Measurements from ENCODE around the gene HS3ST6. TPM values are rescaled to one million over a fixed set of nuclear protein-coding genes. Genes with fewer than 3 reads are reported as not detected.

Gene HS3ST6
- total RNA-seq, 2 donors from 2014 or later = not detected

DNA sequence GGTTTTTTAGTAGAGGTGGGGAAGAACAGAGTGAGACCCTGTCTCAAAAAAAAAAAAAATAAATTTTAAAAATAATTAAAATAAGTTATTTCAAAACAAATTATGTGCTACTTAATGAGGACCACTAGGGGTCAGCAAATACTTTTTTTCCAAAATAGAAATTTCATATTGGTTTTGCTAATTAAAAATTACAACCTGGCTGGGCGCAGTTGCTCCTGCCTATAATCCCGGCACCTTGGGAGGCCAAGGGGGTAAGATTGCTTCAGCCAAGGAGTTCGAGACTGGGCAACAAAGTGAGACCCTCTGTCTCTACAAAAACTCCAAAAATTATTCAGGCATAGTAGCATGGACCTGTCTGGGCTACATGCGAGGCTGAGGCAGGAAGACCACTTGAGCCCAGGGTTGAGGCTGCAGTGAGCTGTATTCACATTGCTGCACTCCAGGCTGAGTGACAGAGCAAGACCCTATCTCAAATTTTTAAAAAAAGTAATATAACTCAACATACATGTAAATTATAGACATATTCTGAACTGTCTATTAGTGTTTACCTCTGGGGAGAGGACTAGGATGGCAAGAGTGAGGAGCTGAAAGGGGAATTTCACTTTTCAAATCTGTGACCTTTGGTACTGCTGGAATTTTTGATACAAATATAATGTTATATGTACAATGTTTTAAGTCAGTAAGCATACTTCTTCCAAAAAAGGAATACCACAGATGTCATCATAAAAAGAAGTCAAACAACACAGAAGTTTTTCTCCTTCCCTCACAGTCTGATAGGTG is 54.3 kb downstream of the HS3ST6 start:
- H3K36me3 Mint-ChIP-seq (ENCODE audit: insufficient read depth in 2 of 2) = no peaks in the 10 kb centered on the region
- H3K4me1 Mint-ChIP-seq (ENCODE audit: low read depth) = peaks cover 6% of the 10 kb centered on the region
- H3K4me3 Mint-ChIP-seq = no peak overlapping the region
- H3K27me3 Mint-ChIP-seq (ENCODE audit: low read depth) = peaks cover 10% of the 10 kb centered on the region
- ATAC-seq (replicated peaks in 1 of 2) (no peak), DNase-seq (no peak)
- H3K27ac Mint-ChIP-seq = no peak overlapping the region
- no peaks in the 10 kb centered on the region for H3K9me3 Mint-ChIP-seq

DNA sequence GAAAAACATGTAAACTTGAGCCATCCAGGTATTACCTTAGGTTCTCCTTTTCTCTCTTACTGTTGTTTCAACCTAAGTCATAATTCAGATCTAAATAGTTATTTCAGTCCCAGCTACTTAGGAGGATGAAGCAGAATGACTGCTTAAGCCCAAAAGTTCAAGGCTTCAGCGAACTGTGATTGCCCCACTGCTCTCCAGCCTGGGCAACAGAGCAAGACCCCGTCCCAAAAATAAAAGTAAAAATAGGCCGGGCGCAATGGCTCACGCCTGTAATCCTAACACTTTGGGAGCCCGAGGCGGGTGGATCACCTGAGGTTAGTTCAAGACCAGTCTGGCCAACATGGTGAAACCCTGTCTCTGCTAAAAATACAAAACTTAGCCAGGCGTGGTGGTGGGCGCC is 55.8 kb downstream of the HS3ST6 start:
- H3K27me3 Mint-ChIP-seq (ENCODE audit: low read depth) = peaks cover 18% of the 10 kb centered on the region
- no peak overlapping the region for H3K27ac Mint-ChIP-seq
- ATAC-seq (replicated peaks in 1 of 2) = no peak
- no peak for DNase-seq
- H3K36me3 Mint-ChIP-seq (ENCODE audit: insufficient read depth in 2 of 2) = no peaks in the 10 kb centered on the region
- no peak overlapping the region for H3K4me3 Mint-ChIP-seq
- H3K9me3 Mint-ChIP-seq = no peaks in the 10 kb centered on the region
- peaks cover 12% of the 10 kb centered on the region for H3K4me1 Mint-ChIP-seq (ENCODE audit: low read depth)

DNA sequence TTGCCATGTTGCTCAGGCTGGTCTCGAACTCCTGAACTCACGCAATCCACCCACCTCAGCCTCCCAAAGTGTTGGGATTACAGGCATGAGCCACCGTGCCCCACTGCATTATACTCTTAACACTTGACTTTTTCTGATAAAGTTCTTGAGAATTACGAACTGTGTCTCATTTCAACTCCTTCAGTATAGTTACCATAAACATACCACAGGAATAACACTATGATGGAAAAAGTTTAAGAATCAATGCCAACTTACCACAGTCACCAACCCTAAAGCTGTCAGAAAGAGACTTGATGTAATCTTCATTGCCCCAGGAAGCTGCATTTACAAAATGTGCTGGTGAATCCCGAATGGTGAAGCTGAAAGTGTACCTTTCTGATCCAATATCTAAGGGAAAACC is 56.5 kb downstream of the HS3ST6 start:
- peaks cover 12% of the 10 kb centered on the region for H3K4me1 Mint-ChIP-seq (ENCODE audit: low read depth)
- H3K4me3 Mint-ChIP-seq = no peak overlapping the region
- no peak overlapping the region for H3K27ac Mint-ChIP-seq
- DNase-seq (no peak), ATAC-seq (replicated peaks in 1 of 2) (peak; percentile 75 to 76)
- peaks cover 18% of the 10 kb centered on the region for H3K27me3 Mint-ChIP-seq (ENCODE audit: low read depth)
- H3K36me3 Mint-ChIP-seq (ENCODE audit: insufficient read depth in 2 of 2) = no peaks in the 10 kb centered on the region
- H3K9me3 Mint-ChIP-seq = no peaks in the 10 kb centered on the region

Other genes with a start within 250 kb of the HS3ST6 start
- gene JPT2, start 240.1 kb downstream of the HS3ST6 start, total RNA-seq = 10 to 100 TPM; 54.1 to 62.7 TPM
- 100 to 1,000 TPM in 1 of 2 donors, 10 to 100 TPM in 1; 92.7 to 118 TPM for gene MAPK8IP3, start 212.2 kb downstream of the HS3ST6 start, total RNA-seq
- gene NME3, start 146.9 kb downstream of the HS3ST6 start, total RNA-seq = 10 to 100 TPM; 55.0 to 56.1 TPM
- 10 to 100 TPM; 14.4 to 18.6 TPM for gene EME2, start 145.6 kb downstream of the HS3ST6 start, total RNA-seq
- gene MRPS34, start 145.3 kb downstream of the HS3ST6 start, total RNA-seq = 100 to 1,000 TPM in 1 of 2 donors, 10 to 100 TPM in 1; 86.0 to 123 TPM
- 10 to 100 TPM; 37.1 to 40.1 TPM for gene SPSB3, start 135.8 kb downstream of the HS3ST6 start, total RNA-seq
- 10 to 100 TPM; 47.8 to 50.1 TPM for gene NUBP2, start 135.5 kb downstream of the HS3ST6 start, total RNA-seq
- under 1 TPM; 0.14 to 0.37 TPM for gene IGFALS, start 124.7 kb downstream of the HS3ST6 start, total RNA-seq
- 10 to 100 TPM; 45.0 to 53.5 TPM for gene HAGH, start 91.6 kb downstream of the HS3ST6 start, total RNA-seq
- 10 to 100 TPM; 11.1 to 13.5 TPM for gene FAHD1, start 91.2 kb downstream of the HS3ST6 start, total RNA-seq
- gene MEIOB, start 46.3 kb downstream of the HS3ST6 start, total RNA-seq = under 1 TPM; 0.53 to 0.94 TPM
- 10 to 100 TPM; 17.9 to 18.8 TPM for gene MSRB1, start 24.8 kb upstream of the HS3ST6 start, total RNA-seq
- gene RPL3L, start 36.3 kb upstream of the HS3ST6 start, total RNA-seq = under 1 TPM; 0.38 to 0.51 TPM
- 10 to 100 TPM; 69.3 to 98.3 TPM for gene NDUFB10, start 41.1 kb upstream of the HS3ST6 start, total RNA-seq
- gene RPS2, start 46.4 kb upstream of the HS3ST6 start, total RNA-seq = 1,000 to 10,000 TPM; 5,556 to 5,984 TPM
- gene RNF151, start 48.4 kb upstream of the HS3ST6 start, total RNA-seq = under 1 TPM in 1 of 2 donors, not detected in 1; 0.81 TPM
- 10 to 100 TPM; 22.6 to 24.4 TPM for gene TBL3, start 53.6 kb upstream of the HS3ST6 start, total RNA-seq
- gene NOXO1, start 63.1 kb upstream of the HS3ST6 start, total RNA-seq = 1 to 10 TPM in 1 of 2 donors, not detected in 1; 1.8 TPM
- 10 to 100 TPM; 41.4 to 49.3 TPM for gene GFER, start 65.8 kb upstream of the HS3ST6 start, total RNA-seq
- gene SYNGR3, start 71.6 kb upstream of the HS3ST6 start, total RNA-seq = 10 to 100 TPM; 38.6 to 50.9 TPM
- gene ZNF598, start 91.4 kb upstream of the HS3ST6 start, total RNA-seq = 100 to 1,000 TPM in 1 of 2 donors, 10 to 100 TPM in 1; 87.1 to 110 TPM
- gene NPW, start 101.4 kb upstream of the HS3ST6 start, total RNA-seq = 1 to 10 TPM; 1.5 to 1.9 TPM
- gene NHERF2, start 108.5 kb upstream of the HS3ST6 start, total RNA-seq = 1 to 10 TPM; 2.2 to 3.0 TPM
- 10 to 100 TPM; 13.2 to 21.0 TPM for gene NTHL1, start 129.4 kb upstream of the HS3ST6 start, total RNA-seq
- 10 to 100 TPM; 96.6 to 98.4 TPM for gene TSC2, start 129.6 kb upstream of the HS3ST6 start, total RNA-seq
- gene PKD1, start 217.5 kb upstream of the HS3ST6 start, total RNA-seq = 10 to 100 TPM; 90.2 to 95.7 TPM
- gene RAB26, start 230.2 kb upstream of the HS3ST6 start, total RNA-seq = 1 to 10 TPM in 1 of 2 donors, under 1 TPM in 1; 0.82 to 2.0 TPM
- gene TRAF7, start 237.4 kb upstream of the HS3ST6 start, total RNA-seq = 10 to 100 TPM; 66.4 to 72.9 TPM

Data from activated T-cell treated with anti-CD3 and anti-CD28 coated beads, Interleukin-2, amount 50 U/mL, for 72 hours (primary cell).